CD8-positive, alpha-beta memory T cell (primary cell): Measurements from ENCODE around the gene ORM2. TPM values are rescaled to one million over a fixed set of nuclear protein-coding genes. Genes with fewer than 3 reads are reported as not detected.

Experiments used
- CTCF ChIA-PET: fragments of 350-600 bp; sonication (Branson Sonifier 250); formaldehyde crosslinking; loops from one replicate; lab custom pipeline; 2021; ENCODE audit warnings: antibody characterized with exemption; lab: Charles Lee
- POLR2A ChIA-PET: fragments of 350-600 bp; sonication (Branson Sonifier 250); formaldehyde crosslinking; loops from one replicate; lab custom pipeline; 2021; ENCODE audit warnings: antibody characterized with exemption; lab: Charles Lee
- DNase-seq, 5 donors: peaks; one replicate each; pipeline versions ENCODE4 v3.0.0 to v3.0.0-alpha.2; 2020 to 2022; ENCODE audit warnings: mixed read lengths in 1 of 5
- H3K27ac ChIP-seq: one replicate; pipeline ENCODE4 v1.7.0; 2013; ENCODE audit warnings: low read depth, mild to moderate bottlenecking, low read length, moderate library complexity
- H3K27me3 ChIP-seq: 2 replicates; pipeline ENCODE4 v1.7.0; 2013; ENCODE audit warnings: low read length, mild to moderate bottlenecking; ENCODE audit not compliant: insufficient read depth, poor library complexity, severe bottlenecking
- H3K36me3 ChIP-seq: 2 replicates; pipeline ENCODE4 v1.7.0; 2013; ENCODE audit warnings: mild to moderate bottlenecking, low read length, moderate library complexity; ENCODE audit not compliant: insufficient read depth
- H3K4me1 ChIP-seq: 2 replicates; pipeline ENCODE4 v1.7.0; 2013; ENCODE audit warnings: mild to moderate bottlenecking, low read length, moderate library complexity; ENCODE audit not compliant: insufficient read depth
- H3K4me3 ChIP-seq: 2 replicates; pipeline ENCODE4 v1.7.0; 2013; ENCODE audit warnings: mild to moderate bottlenecking, low read length
- H3K9me3 ChIP-seq: 2 replicates; pipeline ENCODE4 v1.7.0; 2013; ENCODE audit warnings: mild to moderate bottlenecking, low read length
- H3K27ac Mint-ChIP-seq, 8 donors: one replicate each; pipeline ENCODE4 v1.8.0; 2020 to 2021; ENCODE audit warnings: mixed read lengths in 8 of 8, mild to moderate bottlenecking in 6 of 8, inconsistent platforms in 3 of 8, moderate library complexity in 3 of 8
- H3K27me3 Mint-ChIP-seq, 2 donors: one replicate each; pipeline ENCODE4 v1.8.0; 2020 to 2021; ENCODE audit warnings: mixed read lengths in 2 of 2, mild to moderate bottlenecking in 1 of 2, moderate library complexity in 1 of 2
- H3K36me3 Mint-ChIP-seq, 3 donors: one replicate each; pipeline ENCODE4 v1.8.0; 2020 to 2021; ENCODE audit warnings: mixed read lengths in 3 of 3, inconsistent platforms in 1 of 3, mild to moderate bottlenecking in 1 of 3
- H3K4me1 Mint-ChIP-seq, 3 donors: one replicate each; pipeline ENCODE4 v1.8.0; 2020 to 2021; ENCODE audit warnings: mixed read lengths in 3 of 3, inconsistent platforms in 1 of 3, mild to moderate bottlenecking in 1 of 3
- H3K4me3 Mint-ChIP-seq, 7 donors: one replicate each; pipeline ENCODE4 v1.8.0; 2020 to 2021; ENCODE audit warnings: mixed read lengths in 7 of 7, mild to moderate bottlenecking in 6 of 7, moderate library complexity in 4 of 7, inconsistent platforms in 2 of 7
- H3K9me3 Mint-ChIP-seq, 5 donors: one replicate each; pipeline ENCODE4 v1.8.0; 2020 to 2022; ENCODE audit warnings: mixed read lengths in 5 of 5, mild to moderate bottlenecking in 3 of 5, moderate library complexity in 2 of 5, inconsistent platforms in 1 of 5
- polyA plus RNA-seq: library from polyadenylated mRNA; unstranded; fragments of 300-500 nt; fragmentation: Illumina TruSeq; gene quantifications from one replicate; pipeline ENCODE4 v1.2.3, GENCODE V29; 2021
- total RNA-seq, 2 experiments: library from RNA; stranded (reverse); gene quantifications; one replicate each; pipeline ENCODE4 v1.2.3, GENCODE V29; 2021

The ORM2 gene
- total and polyA plus RNA-seq, 3 experiments from 2014 or later: not detected

GRCh38 chr9:114347675-114348074, 18.0 kb downstream of the ORM2 start:
- POLR2A ChIA-PET: interaction anchor here (1.5 kb wide), 1 partner anchor 15 kb away, joined by 4 read pairs; no protein-coding TSS in a partner anchor
- H3K27ac ChIP-seq: no peak overlapping the region

DNA sequence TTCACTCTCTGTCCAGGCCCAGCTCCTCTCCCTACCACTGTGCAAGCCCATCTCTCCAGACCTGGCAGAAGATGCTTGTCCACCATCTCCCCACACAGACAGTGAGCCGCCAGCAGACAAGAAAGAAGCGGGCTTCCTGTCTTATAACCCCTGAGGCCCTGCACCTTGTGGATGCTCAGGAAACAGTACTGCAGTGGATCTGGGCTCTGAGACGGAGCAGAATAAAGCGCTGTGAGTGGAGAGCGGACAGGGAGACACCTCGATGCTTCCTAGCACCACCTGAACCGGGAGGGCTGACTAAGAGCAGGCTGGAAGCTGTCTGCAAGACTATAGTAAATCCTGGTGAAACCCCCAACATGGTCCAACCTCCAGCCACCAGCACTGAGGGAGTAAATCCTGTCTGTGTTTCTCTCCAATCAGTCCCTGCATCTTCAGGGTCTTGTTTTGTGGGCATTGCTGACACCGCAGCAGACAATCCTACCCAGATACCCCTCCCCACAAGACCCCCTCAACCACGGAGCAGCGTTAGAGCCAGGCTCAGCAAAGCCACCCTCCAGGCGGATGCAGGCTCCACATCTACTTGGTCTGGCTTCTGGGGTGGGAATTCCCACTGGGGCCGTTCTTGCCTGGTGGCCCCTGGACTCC, 18.7 kb downstream of the ORM2 start:
- Mint-ChIP-seq H3K27me3 (peaks cover 0 to 2% of the 10 kb centered on the region in 2 donors), H3K4me3 (peak overlapping the region in 1 of 7 donors; percentile 82), H3K27ac (peak overlapping the region; percentile 82 to 97 (median 92)), H3K9me3 (no peaks in the 10 kb centered on the region), H3K4me1 (peaks cover 47 to 80% (median 53%) of the 10 kb centered on the region in 3 donors), H3K36me3 (peaks cover 23 to 93% (median 27%) of the 10 kb centered on the region in 3 donors)
- no peaks in the 10 kb centered on the region for H3K9me3 ChIP-seq
- H3K27me3 ChIP-seq: no peaks in the 10 kb centered on the region
- POLR2A ChIA-PET: interaction anchor here (1.5 kb wide), 1 partner anchor 14 kb away, joined by 4 read pairs; no protein-coding TSS in a partner anchor
- no peak for DNase-seq
- CTCF ChIA-PET: interaction anchor here (0.9 to 3.2 kb wide), 6 partner anchors 7 to 305 kb away, joined by 3 to 8 read pairs (median 4); partner anchors contain the start of gene AKNA
- peaks cover 81% of the 10 kb centered on the region for H3K36me3 ChIP-seq
- no peak overlapping the region for H3K4me3 ChIP-seq
- H3K27ac ChIP-seq: peak overlapping the region; percentile 33
- H3K4me1 ChIP-seq: peaks cover 41% of the 10 kb centered on the region

More at GRCh38 chr9:114347675-114348074, 18.0 kb downstream of the ORM2 start:
- Mint-ChIP-seq H3K4me1 (peaks cover 47 to 84% (median 49%) of the 10 kb centered on the region in 3 donors), H3K9me3 (peaks cover 0 to 2% (median 0%) of the 10 kb centered on the region in 5 donors), H3K27me3 (peaks cover 0 to 2% of the 10 kb centered on the region in 2 donors), H3K36me3 (peaks cover 26 to 94% (median 27%) of the 10 kb centered on the region in 3 donors), H3K4me3 (no peak overlapping the region), H3K27ac (peak overlapping the region in 7 of 8 donors; percentile 82 to 97 (median 92))
- Histone ChIP-seq H3K27me3 (no peaks in the 10 kb centered on the region), H3K36me3 (peaks cover 86% of the 10 kb centered on the region), H3K9me3 (no peaks in the 10 kb centered on the region), H3K4me3 (no peak overlapping the region), H3K4me1 (peaks cover 39% of the 10 kb centered on the region)
- CTCF ChIA-PET: interaction anchor here (0.9 to 3.2 kb wide), 5 partner anchors 8 to 306 kb away, joined by 3 to 8 read pairs (median 4); partner anchors contain the start of gene AKNA
- no peak for DNase-seq

DNA sequence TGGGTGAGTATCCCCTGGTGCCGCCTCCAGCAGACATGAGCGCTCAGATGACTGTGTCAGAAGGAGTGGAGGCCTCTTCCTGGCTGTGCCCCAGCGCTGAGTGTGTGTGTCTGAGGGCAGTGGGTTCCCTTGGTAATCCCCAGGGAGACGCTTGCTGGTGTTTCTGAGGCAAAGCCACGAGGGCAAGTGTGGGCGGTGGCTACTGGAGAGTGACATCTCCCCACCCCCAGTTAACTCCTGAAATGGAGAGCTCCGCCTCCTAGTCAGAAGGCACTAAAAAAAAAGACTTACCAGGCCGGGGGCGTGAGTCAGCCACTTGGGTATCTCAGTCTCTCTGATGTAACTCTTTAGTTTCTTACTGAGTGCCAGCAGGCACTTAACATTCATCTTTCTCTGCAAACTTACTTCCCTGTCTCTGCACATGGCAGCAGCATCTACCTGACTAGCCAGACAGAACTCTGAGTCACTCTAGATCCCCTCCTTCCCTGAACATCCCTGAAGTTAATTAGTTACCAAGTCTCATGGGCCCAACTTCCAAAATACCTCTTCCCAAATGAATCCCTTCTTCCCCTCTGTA, 19.3 kb downstream of the ORM2 start:
- no peaks in the 10 kb centered on the region for H3K9me3 Mint-ChIP-seq
- no peaks in the 10 kb centered on the region for H3K27me3 ChIP-seq
- H3K27ac Mint-ChIP-seq: peak overlapping the region; percentile 82 to 97 (median 92)
- CTCF ChIA-PET: interaction anchor here (1.3 kb wide), 1 partner anchor 41 kb away, joined by 3 read pairs; no protein-coding TSS in a partner anchor
- peaks cover 41% of the 10 kb centered on the region for H3K4me1 ChIP-seq
- no peak overlapping the region for H3K4me3 ChIP-seq
- peaks cover 0 to 2% of the 10 kb centered on the region in 2 donors for H3K27me3 Mint-ChIP-seq
- no peaks in the 10 kb centered on the region for H3K9me3 ChIP-seq
- H3K36me3 Mint-ChIP-seq: peaks cover 23 to 92% (median 23%) of the 10 kb centered on the region in 3 donors
- H3K4me1 Mint-ChIP-seq: peaks cover 44 to 76% (median 48%) of the 10 kb centered on the region in 3 donors
- peak; percentile 44 to 72 (median 60) for DNase-seq
- POLR2A ChIA-PET: no interaction called here
- H3K4me3 Mint-ChIP-seq: peak overlapping the region in 3 of 7 donors; percentile 32 to 61 (median 59)
- H3K36me3 ChIP-seq: peaks cover 79% of the 10 kb centered on the region
- H3K27ac ChIP-seq: peak overlapping the region; percentile 33

- DNase-seq: no peak
- H3K4me3 ChIP-seq: no peak overlapping the region
- H3K9me3 ChIP-seq: no peaks in the 10 kb centered on the region
- peaks cover 0 to 2% of the 10 kb centered on the region in 2 donors for H3K27me3 Mint-ChIP-seq
- H3K27ac ChIP-seq: no peak overlapping the region
- peaks cover 39 to 70% (median 47%) of the 10 kb centered on the region in 3 donors for H3K4me1 Mint-ChIP-seq
- peaks cover 17 to 88% (median 23%) of the 10 kb centered on the region in 3 donors for H3K36me3 Mint-ChIP-seq
- no peaks in the 10 kb centered on the region for H3K9me3 Mint-ChIP-seq
- peaks cover 41% of the 10 kb centered on the region for H3K4me1 ChIP-seq
- H3K4me3 Mint-ChIP-seq: peak overlapping the region in 5 of 7 donors; percentile 5 to 65 (median 37)
- H3K27me3 ChIP-seq: no peaks in the 10 kb centered on the region
- POLR2A ChIA-PET: interaction anchor here (0.9 kb wide), 1 partner anchor 18 kb away, joined by 3 read pairs; no protein-coding TSS in a partner anchor
- H3K27ac Mint-ChIP-seq: peak overlapping the region; percentile 82 to 97 (median 92)
- CTCF ChIA-PET: interaction anchor here (1.3 to 2.0 kb wide), 3 partner anchors 13 to 158 kb away, joined by 3 to 7 read pairs (median 5); no protein-coding TSS in a partner anchor
- H3K36me3 ChIP-seq: peaks cover 71% of the 10 kb centered on the region
These were observed 20.2 kb downstream of the ORM2 start for GRCh38 chr9:114349713-114350480.

- CTCF ChIA-PET: interaction anchor here (1.1 to 2.4 kb wide), 7 partner anchors 13 to 303 kb away, joined by 3 to 7 read pairs (median 5); no protein-coding TSS in a partner anchor
- no peaks in the 10 kb centered on the region for H3K27me3 ChIP-seq
These were observed 21.1 kb downstream of the ORM2 start for GRCh38 chr9:114350636-114351401.

DNA sequence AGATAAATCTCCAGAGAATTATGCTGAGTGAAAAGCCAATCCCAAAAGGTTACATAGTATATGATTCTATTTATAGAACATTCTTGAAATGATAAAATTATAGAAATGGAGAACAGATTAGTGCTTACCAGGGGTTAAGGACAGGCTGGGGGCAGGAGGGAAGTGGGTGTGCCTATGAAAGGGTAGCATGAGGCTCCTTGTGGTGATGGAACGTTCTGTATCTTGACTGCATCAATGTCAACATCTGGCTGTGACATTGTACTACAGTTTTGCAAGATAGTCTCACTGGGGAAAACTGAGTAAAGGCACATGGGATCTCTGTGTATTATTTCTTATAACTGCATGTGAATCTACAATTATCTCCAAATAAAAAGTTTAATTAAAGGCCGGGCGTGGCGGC, 22.3 kb downstream of the ORM2 start:
- Mint-ChIP-seq H3K9me3 (no peaks in the 10 kb centered on the region), H3K4me1 (peaks cover 38 to 73% (median 53%) of the 10 kb centered on the region in 3 donors), H3K36me3 (peaks cover 20 to 88% (median 22%) of the 10 kb centered on the region in 3 donors), H3K27ac (peak overlapping the region in 7 of 8 donors; percentile 42 to 79 (median 59)), H3K4me3 (peak overlapping the region in 2 of 7 donors; percentile 24 to 35), H3K27me3 (peaks cover 0 to 2% of the 10 kb centered on the region in 2 donors)
- Histone ChIP-seq H3K9me3 (no peaks in the 10 kb centered on the region), H3K4me3 (no peak overlapping the region), H3K27me3 (no peaks in the 10 kb centered on the region), H3K27ac (no peak overlapping the region), H3K4me1 (peaks cover 41% of the 10 kb centered on the region), H3K36me3 (peaks cover 69% of the 10 kb centered on the region)
- ChIA-PET CTCF (interaction anchor here (1.1 to 2.4 kb wide), 6 partner anchors 14 to 302 kb away, joined by 3 to 5 read pairs (median 4); no protein-coding TSS in a partner anchor), POLR2A (interaction anchor here (1.2 to 3.2 kb wide), 4 partner anchors 11 to 21 kb away, joined by 3 to 14 read pairs (median 9); no protein-coding TSS in a partner anchor)
- no peak for DNase-seq

More at GRCh38 chr9:114350636-114351401, 21.1 kb downstream of the ORM2 start:
- H3K4me3 ChIP-seq: no peak overlapping the region
- H3K4me3 Mint-ChIP-seq: no peak overlapping the region
- no peak for DNase-seq
- H3K36me3 ChIP-seq: peaks cover 69% of the 10 kb centered on the region
- POLR2A ChIA-PET: interaction anchor here (0.9 to 3.2 kb wide), 4 partner anchors 15 to 23 kb away, joined by 3 to 14 read pairs (median 4); no protein-coding TSS in a partner anchor
- H3K27ac Mint-ChIP-seq: peak overlapping the region in 6 of 8 donors; percentile 76 to 95 (median 91)
- peaks cover 17 to 88% (median 23%) of the 10 kb centered on the region in 3 donors for H3K36me3 Mint-ChIP-seq
- no peaks in the 10 kb centered on the region for H3K9me3 Mint-ChIP-seq
- H3K9me3 ChIP-seq: no peaks in the 10 kb centered on the region
- peaks cover 41% of the 10 kb centered on the region for H3K4me1 ChIP-seq
- peaks cover 39 to 74% (median 47%) of the 10 kb centered on the region in 3 donors for H3K4me1 Mint-ChIP-seq
- peaks cover 0 to 2% of the 10 kb centered on the region in 2 donors for H3K27me3 Mint-ChIP-seq
- H3K27ac ChIP-seq: no peak overlapping the region
